ENCODE results near the gene OR52K1. TPM values are rescaled to one million over a fixed set of nuclear protein-coding genes. Genes with fewer than 3 reads are reported as not detected.

Gene OR52K1
- polyA plus RNA-seq, 3 donors, result 1.6 TPM; not detected in 2

DNA sequence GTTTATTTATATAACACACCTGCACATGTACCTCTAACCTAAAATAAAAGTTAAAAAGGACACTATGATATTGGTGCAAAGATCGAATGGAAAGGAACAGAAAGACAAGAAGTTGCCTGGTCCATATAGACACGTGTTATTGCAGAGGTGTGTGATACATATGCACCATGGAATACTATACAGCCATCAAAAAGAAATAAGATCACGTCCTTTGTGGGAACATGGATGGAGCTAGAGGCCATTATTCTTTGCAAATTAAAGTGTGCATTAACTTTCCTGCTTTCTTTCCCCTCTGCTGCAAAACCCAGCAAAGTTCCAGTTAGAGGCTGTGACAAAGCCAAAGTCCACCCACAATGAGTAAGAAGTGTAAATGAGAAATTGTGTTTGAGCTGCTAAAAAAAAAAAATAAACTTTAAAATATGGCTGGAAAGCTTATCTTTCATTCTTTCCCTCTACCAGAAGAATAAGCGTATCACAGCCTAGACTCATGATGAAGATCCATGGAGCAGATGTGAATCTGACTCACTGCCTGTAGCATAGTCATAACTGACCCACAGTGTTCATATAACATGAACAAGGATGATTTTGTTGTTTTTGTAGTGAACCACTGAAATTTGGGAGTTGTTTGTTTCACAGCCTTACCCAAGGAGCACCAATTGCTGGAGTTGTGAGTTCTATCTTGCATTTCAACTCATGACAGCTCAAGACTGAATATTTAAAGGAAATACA is 9.6 kb downstream of the OR52K1 start:
- no peak overlapping the region for H3K4me3 Mint-ChIP-seq
- TF ChIP-seq, protein P1, sequence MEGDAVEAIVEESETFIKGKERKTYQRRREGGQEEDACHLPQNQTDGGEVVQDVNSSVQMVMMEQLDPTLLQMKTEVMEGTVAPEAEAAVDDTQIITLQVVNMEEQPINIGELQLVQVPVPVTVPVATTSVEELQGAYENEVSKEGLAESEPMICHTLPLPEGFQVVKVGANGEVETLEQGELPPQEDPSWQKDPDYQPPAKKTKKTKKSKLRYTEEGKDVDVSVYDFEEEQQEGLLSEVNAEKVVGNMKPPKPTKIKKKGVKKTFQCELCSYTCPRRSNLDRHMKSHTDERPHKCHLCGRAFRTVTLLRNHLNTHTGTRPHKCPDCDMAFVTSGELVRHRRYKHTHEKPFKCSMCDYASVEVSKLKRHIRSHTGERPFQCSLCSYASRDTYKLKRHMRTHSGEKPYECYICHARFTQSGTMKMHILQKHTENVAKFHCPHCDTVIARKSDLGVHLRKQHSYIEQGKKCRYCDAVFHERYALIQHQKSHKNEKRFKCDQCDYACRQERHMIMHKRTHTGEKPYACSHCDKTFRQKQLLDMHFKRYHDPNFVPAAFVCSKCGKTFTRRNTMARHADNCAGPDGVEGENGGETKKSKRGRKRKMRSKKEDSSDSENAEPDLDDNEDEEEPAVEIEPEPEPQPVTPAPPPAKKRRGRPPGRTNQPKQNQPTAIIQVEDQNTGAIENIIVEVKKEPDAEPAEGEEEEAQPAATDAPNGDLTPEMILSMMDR (IDR thresholded peaks at IDR 0.05), result no peak
- Histone ChIP-seq H3K9ac (ENCODE audit: insufficient read depth, low read length, poor library complexity, severe bottlenecking) (no peak overlapping the region), H3K27ac (ENCODE audit: low read depth in 1 of 2, low read length in 2 of 2) (peak overlapping the region in 1 of 2 donors; percentile 71), H3K4me2 (replicated peaks; ENCODE audit: extremely low read depth, low read length, poor library complexity, severe bottlenecking) (no peak overlapping the region), H3K9me3 (replicated peaks in 1 of 2; ENCODE audit: control insufficient read depth in 1 of 2, insufficient read depth in 1 of 2, low read length in 2 of 2) (no peaks in the 10 kb centered on the region), H3K4me1 (ENCODE audit: control insufficient read depth in 1 of 2, insufficient read depth in 2 of 2, low read length in 2 of 2) (peaks cover 7 to 11% of the 10 kb centered on the region in 2 donors), H3K27me3 (ENCODE audit: control insufficient read depth in 2 of 2, insufficient read depth in 2 of 2, low read length in 2 of 2) (peaks cover 3 to 4% of the 10 kb centered on the region in 2 donors), H3K79me2 (ENCODE audit: insufficient read depth, low read length) (no peaks in the 10 kb centered on the region), H4K20me1 (ENCODE audit: insufficient read depth, low read length) (no peaks in the 10 kb centered on the region), H2AFZ (ENCODE audit: insufficient read depth, low read depth, low read length, poor library complexity, severe bottlenecking) (no peak overlapping the region), H3K36me3 (replicated peaks in 1 of 2; ENCODE audit: control insufficient read depth in 1 of 2, insufficient read depth in 2 of 2, low read length in 2 of 2) (no peaks in the 10 kb centered on the region), H3K4me3 (replicated peaks in 1 of 3; ENCODE audit: low read depth in 2 of 3, low read length in 3 of 3) (no peak overlapping the region)
- peaks cover 9 to 13% (median 13%) of the 10 kb centered on the region in 3 donors for H3K27me3 Mint-ChIP-seq (ENCODE audit: low read depth in 3 of 3)
- peaks cover 19% of the 10 kb centered on the region for H3K4me1 Mint-ChIP-seq
- no CpG with 5 or more reads among the region's 4 CpGs for WGBS (ENCODE audit: insufficient coverage)
- peak overlapping the region in 1 of 7 donors; percentile 36 for H3K27ac Mint-ChIP-seq
- H3K36me3 Mint-ChIP-seq, result peaks cover 14 to 15% of the 10 kb centered on the region in 2 donors
- DNase-seq, result peak in 1 of 3 donors; percentile 39
- peaks cover 2 to 15% (median 8%) of the 10 kb centered on the region in 7 donors for H3K9me3 Mint-ChIP-seq
- intact Hi-C loops (cut with micrococcal nuclease), result loop anchor here (2.0 to 5.0 kb wide), 3 partner anchors 100 to 305 kb away; partner anchors contain the start of gene TRIM21 (in 1 of the 2)

DNA sequence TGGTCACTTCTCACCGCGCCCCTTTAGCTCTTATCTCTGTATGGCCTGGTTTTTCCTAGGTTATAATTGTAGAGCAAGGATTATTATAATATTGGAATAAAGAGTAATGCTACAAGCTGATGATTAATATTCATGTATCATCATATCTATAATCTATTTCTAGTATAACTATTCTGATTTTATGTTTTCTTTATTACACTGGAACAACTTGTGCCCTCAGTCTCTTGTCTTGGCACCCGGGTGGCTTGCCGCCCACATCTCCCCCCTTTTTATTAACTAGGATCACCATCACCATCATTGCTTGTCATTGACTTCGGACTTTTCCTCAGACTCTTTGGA is 11.0 kb downstream of the OR52K1 start:
- WGBS (ENCODE audit: insufficient coverage), result 37% methylated on average over 3 of the region's 5 CpGs
- no peak for DNase-seq
- H3K9ac ChIP-seq (ENCODE audit: insufficient read depth, low read length, poor library complexity, severe bottlenecking), result no peak overlapping the region
- H3K27me3 Mint-ChIP-seq (ENCODE audit: low read depth in 3 of 3), result peaks cover 9 to 18% (median 12%) of the 10 kb centered on the region in 3 donors
- TF ChIP-seq, protein P1 (IDR thresholded peaks at IDR 0.05), result peak; percentile 37
- no peak overlapping the region for H3K4me3 Mint-ChIP-seq
- H3K9me3 Mint-ChIP-seq, result peaks cover 2 to 15% (median 8%) of the 10 kb centered on the region in 7 donors
- peak overlapping the region; percentile 65 for H3K4me2 ChIP-seq (replicated peaks; ENCODE audit: extremely low read depth, low read length, poor library complexity, severe bottlenecking)
- no peaks in the 10 kb centered on the region for H3K79me2 ChIP-seq (ENCODE audit: insufficient read depth, low read length)
- H3K9me3 ChIP-seq (replicated peaks in 1 of 2; ENCODE audit: control insufficient read depth in 1 of 2, insufficient read depth in 1 of 2, low read length in 2 of 2), result no peaks in the 10 kb centered on the region
- H2AFZ ChIP-seq (ENCODE audit: insufficient read depth, low read depth, low read length, poor library complexity, severe bottlenecking), result no peak overlapping the region
- peaks cover 14 to 15% of the 10 kb centered on the region in 2 donors for H3K36me3 Mint-ChIP-seq
- H3K4me3 ChIP-seq (replicated peaks in 1 of 3; ENCODE audit: low read depth in 2 of 3, low read length in 3 of 3), result no peak overlapping the region
- intact Hi-C loops (cut with micrococcal nuclease), result loop anchor here (2.0 to 5.0 kb wide), 3 partner anchors 101 to 306 kb away; partner anchors contain the start of gene TRIM21 (in 1 of the 2)
- no peaks in the 10 kb centered on the region for H4K20me1 ChIP-seq (ENCODE audit: insufficient read depth, low read length)
- no peaks in the 10 kb centered on the region for H3K36me3 ChIP-seq (replicated peaks in 1 of 2; ENCODE audit: control insufficient read depth in 1 of 2, insufficient read depth in 2 of 2, low read length in 2 of 2)
- H3K4me1 ChIP-seq (ENCODE audit: control insufficient read depth in 1 of 2, insufficient read depth in 2 of 2, low read length in 2 of 2), result peaks cover 7 to 11% of the 10 kb centered on the region in 2 donors
- H3K27ac Mint-ChIP-seq, result no peak overlapping the region
- H3K27ac ChIP-seq (ENCODE audit: low read depth in 1 of 2, low read length in 2 of 2), result no peak overlapping the region
- peaks cover 3 to 4% of the 10 kb centered on the region in 2 donors for H3K27me3 ChIP-seq (ENCODE audit: control insufficient read depth in 2 of 2, insufficient read depth in 2 of 2, low read length in 2 of 2)
- peaks cover 16% of the 10 kb centered on the region for H3K4me1 Mint-ChIP-seq

Measured in CD14-positive monocyte (primary cell).